ENCODE measurements around the gene DNM3. TPM values are rescaled to one million over a fixed set of nuclear protein-coding genes. Genes with fewer than 3 reads are reported as not detected.
"Not testable (repeated sequence)": the region's sequence is repeated elsewhere in the genome, so short reads cannot be mapped to it uniquely, and the experiment has no call there.

Gene DNM3
- total and polyA plus RNA-seq, 9 donors = 3.1 to 6.5 (median 4.4) TPM

- no peaks in the 10 kb centered on the region for H3K27me3 ChIP-seq
- 88 to 90% (median 90%) methylated on average over 1 of the region's 1 CpG for WGBS, 3 donors
- H3K9me3 ChIP-seq = no peaks in the 10 kb centered on the region
- intact Hi-C loops (cut with DNase I) = no loop called here
- no peak overlapping the region for H3K4me3 ChIP-seq
- H3K4me1 ChIP-seq (ENCODE audit: insufficient read depth) = no peaks in the 10 kb centered on the region
- DNase-seq = no peak
- no peak overlapping the region for H3K27ac ChIP-seq
- no peaks in the 10 kb centered on the region for H3K36me3 ChIP-seq
- TF ChIP-seq EP300 (IDR thresholded peaks at IDR 0.05) = no peak
- TF ChIP-seq, protein P1, sequence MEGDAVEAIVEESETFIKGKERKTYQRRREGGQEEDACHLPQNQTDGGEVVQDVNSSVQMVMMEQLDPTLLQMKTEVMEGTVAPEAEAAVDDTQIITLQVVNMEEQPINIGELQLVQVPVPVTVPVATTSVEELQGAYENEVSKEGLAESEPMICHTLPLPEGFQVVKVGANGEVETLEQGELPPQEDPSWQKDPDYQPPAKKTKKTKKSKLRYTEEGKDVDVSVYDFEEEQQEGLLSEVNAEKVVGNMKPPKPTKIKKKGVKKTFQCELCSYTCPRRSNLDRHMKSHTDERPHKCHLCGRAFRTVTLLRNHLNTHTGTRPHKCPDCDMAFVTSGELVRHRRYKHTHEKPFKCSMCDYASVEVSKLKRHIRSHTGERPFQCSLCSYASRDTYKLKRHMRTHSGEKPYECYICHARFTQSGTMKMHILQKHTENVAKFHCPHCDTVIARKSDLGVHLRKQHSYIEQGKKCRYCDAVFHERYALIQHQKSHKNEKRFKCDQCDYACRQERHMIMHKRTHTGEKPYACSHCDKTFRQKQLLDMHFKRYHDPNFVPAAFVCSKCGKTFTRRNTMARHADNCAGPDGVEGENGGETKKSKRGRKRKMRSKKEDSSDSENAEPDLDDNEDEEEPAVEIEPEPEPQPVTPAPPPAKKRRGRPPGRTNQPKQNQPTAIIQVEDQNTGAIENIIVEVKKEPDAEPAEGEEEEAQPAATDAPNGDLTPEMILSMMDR (IDR thresholded peaks at IDR 0.05) = no peak
- TF ChIP-seq POLR2A (IDR thresholded peaks at IDR 0.05) = no peak
These were observed 177.5 kb downstream of the DNM3 start for GRCh38 chr1:172018727-172019311.

GRCh38 chr1:172019976-172020375, 178.7 kb downstream of the DNM3 start:
- H3K36me3 ChIP-seq = no peaks in the 10 kb centered on the region
- WGBS, 3 donors = 94 to 95% (median 95%) methylated on average over 3 of the region's 3 CpGs
- no peak overlapping the region for H3K27ac ChIP-seq
- no peaks in the 10 kb centered on the region for H3K27me3 ChIP-seq
- H3K9me3 ChIP-seq = no peaks in the 10 kb centered on the region
- no peak for DNase-seq
- intact Hi-C loops (cut with DNase I) = loop anchor here in 1 of 4 donors (10.0 kb wide), 1 partner anchor 405 kb away; the partner anchor contains the start of gene C1orf105
- TF ChIP-seq EP300 (IDR thresholded peaks at IDR 0.05) (no peak), POLR2A (IDR thresholded peaks at IDR 0.05) (no peak)
- TF ChIP-seq, protein P1 (IDR thresholded peaks at IDR 0.05) = no peak
- no peaks in the 10 kb centered on the region for H3K4me1 ChIP-seq (ENCODE audit: insufficient read depth)
- no peak overlapping the region for H3K4me3 ChIP-seq

DNA sequence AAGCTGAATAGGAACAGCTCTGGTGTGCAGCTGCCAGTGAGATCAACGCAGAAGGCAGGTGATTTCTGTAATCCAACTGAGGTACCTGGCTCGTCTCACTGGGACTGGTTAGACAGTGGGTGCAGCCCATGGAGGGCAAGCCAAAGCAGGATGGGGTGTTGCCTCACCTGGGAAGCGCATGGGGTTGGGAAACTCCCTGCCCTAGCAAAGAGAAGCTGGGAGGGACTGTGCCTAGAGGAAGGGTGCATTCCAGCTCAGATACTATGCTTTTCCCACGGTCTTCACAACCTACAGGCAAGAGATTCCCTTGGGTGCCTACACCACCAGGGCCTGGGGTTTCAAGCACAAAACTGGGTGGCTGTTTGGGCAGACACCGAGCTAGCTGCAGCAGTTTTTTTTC, 183.2 kb downstream of the DNM3 start:
- Histone ChIP-seq H3K4me1 (ENCODE audit: insufficient read depth) (no peaks in the 10 kb centered on the region), H3K27me3 (no peaks in the 10 kb centered on the region), H3K9me3 (no peaks in the 10 kb centered on the region), H3K27ac (no peak overlapping the region), H3K4me3 (no peak overlapping the region), H3K36me3 (no peaks in the 10 kb centered on the region)
- DNase-seq = no peak
- TF ChIP-seq EP300 (IDR thresholded peaks at IDR 0.05) (no peak), POLR2A (IDR thresholded peaks at IDR 0.05) (no peak)
- TF ChIP-seq, protein P1 (IDR thresholded peaks at IDR 0.05) = no peak
- intact Hi-C loops (cut with DNase I) = loop anchor here in 1 of 4 donors (10.0 kb wide), 1 partner anchor 400 kb away; the partner anchor contains the start of gene C1orf105
- 83 to 89% (median 84%) methylated on average over 5 of the region's 5 CpGs for WGBS, 3 donors

GRCh38 chr1:172024944-172025738, 183.8 kb downstream of the DNM3 start:
- not testable (repeated sequence) for H3K27me3 ChIP-seq; H3K4me1 ChIP-seq (ENCODE audit: insufficient read depth); H3K36me3 ChIP-seq; H3K4me3 ChIP-seq; H3K9me3 ChIP-seq; H3K27ac ChIP-seq; DNase-seq
- intact Hi-C loops (cut with DNase I) = loop anchor here in 2 of 4 donors (5.0 to 10.0 kb wide), 2 partner anchors 400 to 572 kb away; partner anchors contain the start of gene C1orf105 (in 1 of the 2)
- 68 to 79% (median 71%) methylated on average over 13 of the region's 13 CpGs for WGBS, 3 donors

- no peak for TF ChIP-seq POLR2A (IDR thresholded peaks at IDR 0.05)
- TF ChIP-seq, protein P1 (IDR thresholded peaks at IDR 0.05) = no peak
- no peak for TF ChIP-seq EP300 (IDR thresholded peaks at IDR 0.05)
- H3K9me3 ChIP-seq = no peaks in the 10 kb centered on the region
- WGBS, 3 donors = 76 to 89% (median 83%) methylated on average over 5 of the region's 5 CpGs
- intact Hi-C loops (cut with DNase I) = loop anchor here (2.0 to 10.0 kb wide), 4 partner anchors 94 to 404 kb away; partner anchors contain the start of gene PIGC (in 1 of the 4)
- H3K4me1 ChIP-seq (ENCODE audit: insufficient read depth) = no peaks in the 10 kb centered on the region
- DNase-seq = no peak
- H3K4me3 ChIP-seq = no peak overlapping the region
- H3K27me3 ChIP-seq = no peaks in the 10 kb centered on the region
- H3K36me3 ChIP-seq = no peaks in the 10 kb centered on the region
- no peak overlapping the region for H3K27ac ChIP-seq
These were observed 199.2 kb downstream of the DNM3 start for GRCh38 chr1:172040466-172040865.
